Gastroesophageal sphincter (tissue), 4 donors: ENCODE data around the gene COX4I2. TPM values are rescaled to one million over a fixed set of nuclear protein-coding genes. Genes with fewer than 3 reads are reported as not detected.
A peak's percentile ranks its signal among the peaks of the same experiment; 100 is the strongest.

Experiments used
- ATAC-seq: fragments of 150-250 bp; one replicate; pipeline ENCODE4 v1.9.1; 2016; ENCODE audit warnings: mild to moderate bottlenecking, moderate library complexity
- H3K27ac ChIP-seq, 4 donors: fragments of 200-600 bp; sonication (generic) in 3 of 4; 1 replicate in 3 of 4; 2 replicates in 1 of 4; pipeline ENCODE4 v1.5.1; 2016 to 2019
- H3K27me3 ChIP-seq: fragments of 200-600 bp; sonication (generic); one replicate; pipeline ENCODE4 v1.5.1; 2019
- H3K36me3 ChIP-seq, 2 donors: fragments of 200-600 bp; sonication (generic); one replicate each; pipeline ENCODE4 v1.5.1; 2019; ENCODE audit warnings: control low read depth in 1 of 2
- H3K4me1 ChIP-seq, 3 donors: fragments of 200-600 bp; sonication (generic); 1 replicate in 2 of 3; 2 replicates in 1 of 3; pipeline ENCODE4 v1.5.1; 2016 to 2019; ENCODE audit warnings: control low read depth in 2 of 3
- H3K4me3 ChIP-seq, 2 donors: fragments of 200-600 bp; sonication (generic); one replicate each; pipeline ENCODE4 v1.5.1; 2019; ENCODE audit warnings: mild to moderate bottlenecking in 1 of 2, moderate library complexity in 1 of 2
- H3K9me3 ChIP-seq, 3 donors: fragments of 200-600 bp; sonication (generic); one replicate each; pipeline ENCODE4 v1.5.1; 2017 to 2019; ENCODE audit warnings: control low read depth in 2 of 3
- EP300 ChIP-seq: sonication (generic); formaldehyde crosslinking; IDR thresholded peaks from one replicate; pipeline ENCODE4 v1.6.1; 2017; ENCODE audit warnings: antibody characterized with exemption, mild to moderate bottlenecking
- POLR2A ChIP-seq, 2 donors: fragments of 450-650 bp; IDR thresholded peaks; one replicate each; pipeline ENCODE4 v1.6.1; 2017; ENCODE audit warnings: antibody characterized with exemption in 2 of 2, mild to moderate bottlenecking in 2 of 2, moderate library complexity in 1 of 2
- POLR2AphosphoS5 ChIP-seq: sonication (generic); formaldehyde crosslinking; IDR thresholded peaks from one replicate; pipeline ENCODE4 v1.6.1; 2017; ENCODE audit warnings: antibody characterized with exemption
- WGBS, 2 donors: methylation state at CpG; one replicate each; pipeline ENCODE4 v1.1.5; 2018; ENCODE audit warnings: low coverage in 1 of 2; 5-methylcytosine and 5-hydroxymethylcytosine counted together
- total RNA-seq, 4 donors: library from RNA; depleted of rRNA; stranded (reverse); fragments of >200 nt; gene quantifications; one replicate each; pipeline ENCODE4 v1.1.0, GENCODE V29; 2016
- TF ChIP-seq, protein P1 (sequence below), 4 experiments: fragments of 200-600 bp in 2 of 4; fragments of 450-650 bp in 2 of 4; sonication (generic) in 1 of 4; IDR thresholded peaks; one replicate each; pipeline ENCODE4 v1.5.1; 2017 to 2019; ENCODE audit warnings: antibody characterized with exemption in 4 of 4, mild to moderate bottlenecking in 2 of 4, moderate library complexity in 2 of 4

Gene COX4I2
- total RNA-seq, 4 donors from 2014 or later, result 4.6 to 40.9 (median 12.1) TPM; not detected in 1

DNA sequence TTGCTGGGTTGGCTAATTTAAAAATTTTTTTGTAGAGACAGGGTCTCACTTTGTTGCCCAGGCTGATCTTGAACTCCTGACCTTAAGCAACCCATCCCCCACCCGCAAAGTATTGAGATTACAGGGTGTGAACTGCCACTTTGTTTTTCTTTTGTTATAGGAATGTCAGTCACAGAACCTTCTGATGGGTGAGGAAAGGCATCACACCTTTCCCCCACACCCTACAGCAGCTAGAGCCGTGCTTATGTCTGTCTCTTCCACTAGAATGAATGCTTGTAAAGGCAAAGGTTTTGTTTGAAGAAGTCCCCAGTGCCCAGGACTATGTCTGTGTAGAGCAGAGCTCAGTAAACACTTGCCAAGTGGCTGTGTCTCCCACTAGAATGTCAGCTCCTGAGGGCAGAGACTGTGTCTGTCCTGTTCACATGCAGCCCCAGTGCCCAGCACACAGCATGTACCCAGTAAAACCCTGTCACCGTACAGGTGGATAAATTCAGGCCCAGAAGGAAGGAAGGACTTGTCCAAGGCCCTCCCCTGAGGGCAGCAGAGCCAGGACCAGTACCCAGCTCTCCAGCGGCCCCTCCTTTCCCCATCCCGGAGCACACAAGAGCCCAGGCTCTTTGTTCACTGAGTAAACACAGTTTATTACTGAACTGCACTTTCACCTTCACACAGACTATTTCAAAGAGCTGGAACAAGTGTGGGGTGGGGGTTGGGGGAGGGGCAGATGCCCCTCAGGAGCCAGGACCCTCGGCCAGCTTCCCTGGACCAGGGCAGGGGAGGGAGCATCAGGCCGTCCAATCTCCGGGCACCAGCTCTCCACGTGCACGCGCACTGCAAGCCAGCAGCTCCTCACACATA lies 26.4 kb downstream of the COX4I2 start:
- H3K27me3 ChIP-seq, result no peaks in the 10 kb centered on the region
- no peak overlapping the region for H3K4me3 ChIP-seq
- peak overlapping the region in 3 of 4 donors; percentile 77 to 88 (median 88) for H3K27ac ChIP-seq
- TF ChIP-seq EP300, result no peak
- TF ChIP-seq POLR2AphosphoS5, result no peak
- no peak for TF ChIP-seq POLR2A (IDR thresholded peaks at IDR 0.05)
- TF ChIP-seq, protein P1, sequence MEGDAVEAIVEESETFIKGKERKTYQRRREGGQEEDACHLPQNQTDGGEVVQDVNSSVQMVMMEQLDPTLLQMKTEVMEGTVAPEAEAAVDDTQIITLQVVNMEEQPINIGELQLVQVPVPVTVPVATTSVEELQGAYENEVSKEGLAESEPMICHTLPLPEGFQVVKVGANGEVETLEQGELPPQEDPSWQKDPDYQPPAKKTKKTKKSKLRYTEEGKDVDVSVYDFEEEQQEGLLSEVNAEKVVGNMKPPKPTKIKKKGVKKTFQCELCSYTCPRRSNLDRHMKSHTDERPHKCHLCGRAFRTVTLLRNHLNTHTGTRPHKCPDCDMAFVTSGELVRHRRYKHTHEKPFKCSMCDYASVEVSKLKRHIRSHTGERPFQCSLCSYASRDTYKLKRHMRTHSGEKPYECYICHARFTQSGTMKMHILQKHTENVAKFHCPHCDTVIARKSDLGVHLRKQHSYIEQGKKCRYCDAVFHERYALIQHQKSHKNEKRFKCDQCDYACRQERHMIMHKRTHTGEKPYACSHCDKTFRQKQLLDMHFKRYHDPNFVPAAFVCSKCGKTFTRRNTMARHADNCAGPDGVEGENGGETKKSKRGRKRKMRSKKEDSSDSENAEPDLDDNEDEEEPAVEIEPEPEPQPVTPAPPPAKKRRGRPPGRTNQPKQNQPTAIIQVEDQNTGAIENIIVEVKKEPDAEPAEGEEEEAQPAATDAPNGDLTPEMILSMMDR (IDR thresholded peaks at IDR 0.05), result no peak
- H3K36me3 ChIP-seq, result peaks cover 0 to 31% of the 10 kb centered on the region in 2 donors
- H3K4me1 ChIP-seq, result peaks cover 0 to 79% (median 49%) of the 10 kb centered on the region in 3 donors
- no peak for ATAC-seq
- WGBS, 2 donors, result 37 to 48% methylated on average over 2 to 3 of the region's 11 CpGs
- H3K9me3 ChIP-seq, result no peaks in the 10 kb centered on the region

DNA sequence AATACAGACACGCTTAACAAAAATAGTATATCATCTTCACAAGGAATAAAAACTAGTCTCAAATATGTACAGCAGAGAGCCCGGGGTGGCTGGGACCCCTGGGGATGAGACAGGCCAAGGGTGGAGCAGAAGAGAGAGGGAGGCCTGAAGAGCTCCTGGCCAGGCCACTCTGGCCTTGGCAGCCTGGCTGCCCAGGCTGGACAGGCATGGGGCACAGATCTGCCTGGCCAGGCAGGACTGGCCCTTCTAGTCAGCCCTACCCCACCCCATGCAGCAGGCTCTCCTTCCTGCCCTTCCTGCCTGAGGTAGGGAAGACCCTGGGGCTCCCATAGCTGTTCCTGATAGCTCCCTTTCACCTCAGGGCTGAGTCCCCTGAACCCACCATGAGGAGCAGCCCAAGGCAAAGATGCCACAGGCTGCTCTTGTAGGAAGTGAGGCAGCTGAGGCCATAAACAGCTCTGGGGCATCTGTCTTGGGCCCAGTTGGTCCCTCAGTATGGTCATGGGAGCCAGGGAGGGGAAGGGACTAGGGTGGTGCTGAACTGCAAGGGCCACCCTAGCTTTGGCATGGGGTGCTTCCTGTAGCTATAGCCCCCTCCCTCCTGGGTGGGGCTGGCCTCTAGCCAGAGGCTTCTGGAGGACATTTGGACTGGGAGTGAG lies 27.1 kb downstream of the COX4I2 start:
- no peak for ATAC-seq
- Histone ChIP-seq H3K36me3 (peaks cover 0 to 31% of the 10 kb centered on the region in 2 donors), H3K4me1 (peaks cover 4 to 86% (median 55%) of the 10 kb centered on the region in 3 donors), H3K27ac (peak overlapping the region in 3 of 4 donors; percentile 77 to 88 (median 88)), H3K4me3 (no peak overlapping the region), H3K27me3 (no peaks in the 10 kb centered on the region), H3K9me3 (no peaks in the 10 kb centered on the region)
- WGBS, 2 donors, result 67% methylated on average over 1 of the region's 2 CpGs; no CpG with 5 or more reads in 1 of the 2 donors
- TF ChIP-seq POLR2A (IDR thresholded peaks at IDR 0.05), result no peak
- TF ChIP-seq EP300, result no peak
- TF ChIP-seq, protein P1 (IDR thresholded peaks at IDR 0.05), result no peak
- TF ChIP-seq POLR2AphosphoS5, result no peak

DNA sequence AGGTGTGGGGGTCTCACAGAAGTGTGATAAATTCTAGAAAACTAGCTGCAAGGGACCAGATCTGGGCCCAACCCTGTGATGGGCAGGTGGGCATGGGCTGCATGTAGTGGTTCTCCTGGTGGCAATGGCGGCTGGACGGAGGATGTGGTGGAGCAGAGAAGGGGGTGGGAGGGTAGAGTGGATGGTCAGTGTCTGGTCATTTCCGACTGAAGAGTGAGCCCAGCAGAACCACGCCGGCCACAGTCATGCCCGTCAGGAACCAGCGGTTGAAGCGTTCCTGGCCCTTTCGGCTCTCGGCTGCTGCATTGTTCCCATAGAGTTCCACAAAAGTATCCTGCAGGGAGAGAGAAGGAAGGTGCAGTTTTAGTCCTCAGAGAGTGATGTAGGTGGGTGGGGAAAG lies 28.0 kb downstream of the COX4I2 start:
- 95 to 96% methylated on average over 4 to 8 of the region's 10 CpGs for WGBS, 2 donors
- TF ChIP-seq POLR2AphosphoS5, result no peak
- no peak for TF ChIP-seq POLR2A (IDR thresholded peaks at IDR 0.05)
- TF ChIP-seq EP300, result no peak
- TF ChIP-seq, protein P1 (IDR thresholded peaks at IDR 0.05), result no peak
- Histone ChIP-seq H3K27me3 (no peaks in the 10 kb centered on the region), H3K27ac (peak overlapping the region in 3 of 4 donors; percentile 77 to 88 (median 88)), H3K4me3 (no peak overlapping the region), H3K36me3 (peaks cover 0 to 31% of the 10 kb centered on the region in 2 donors), H3K4me1 (peaks cover 7 to 96% (median 65%) of the 10 kb centered on the region in 3 donors), H3K9me3 (no peaks in the 10 kb centered on the region)
- ATAC-seq, result no peak

DNA sequence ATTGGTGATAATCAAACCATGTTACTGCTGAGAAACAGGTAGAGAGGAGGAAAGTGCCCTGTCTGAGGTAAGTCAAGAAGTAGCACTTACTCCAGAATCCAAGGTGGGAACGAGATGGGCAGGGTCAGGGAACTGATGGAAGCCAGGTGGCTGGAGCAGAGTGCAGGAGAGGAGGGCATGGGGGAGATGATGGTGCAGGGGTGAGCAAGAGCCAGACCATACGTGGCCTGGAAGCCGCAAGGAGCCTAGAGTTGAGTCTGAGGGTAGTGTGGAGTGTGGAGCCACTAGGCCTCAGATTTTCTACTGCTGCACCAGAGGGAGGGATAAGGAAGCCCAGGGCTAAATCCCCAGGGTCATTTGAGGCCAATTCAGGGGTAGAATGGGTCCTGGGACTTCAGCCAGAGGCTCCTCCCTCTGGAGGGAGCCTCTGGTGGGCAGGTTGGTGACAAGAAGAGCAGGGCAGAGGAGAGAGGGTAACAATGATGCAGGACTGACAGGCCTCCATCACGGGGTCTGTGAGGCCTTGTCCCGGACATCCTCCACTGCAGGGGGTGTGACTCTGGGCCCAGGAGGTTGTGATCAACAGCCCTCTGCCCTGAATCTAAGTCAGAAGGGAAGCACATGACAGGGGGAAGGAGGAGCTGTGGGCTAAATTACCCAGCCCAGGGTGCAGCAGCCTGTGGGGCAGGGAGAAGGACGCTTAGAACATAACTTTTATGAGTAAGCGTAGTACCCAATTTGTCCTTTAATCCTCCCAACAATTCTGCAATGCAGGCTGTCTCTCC lies 28.7 kb downstream of the COX4I2 start:
- peaks cover 13 to 97% (median 68%) of the 10 kb centered on the region in 3 donors for H3K4me1 ChIP-seq
- no peaks in the 10 kb centered on the region for H3K9me3 ChIP-seq
- peaks cover 0 to 31% of the 10 kb centered on the region in 2 donors for H3K36me3 ChIP-seq
- ATAC-seq, result no peak
- 62 to 81% methylated on average over 3 to 4 of the region's 7 CpGs for WGBS, 2 donors
- no peaks in the 10 kb centered on the region for H3K27me3 ChIP-seq
- H3K4me3 ChIP-seq, result no peak overlapping the region
- no peak for TF ChIP-seq EP300
- peak overlapping the region in 3 of 4 donors; percentile 47 to 88 (median 88) for H3K27ac ChIP-seq
